Measurements from ENCODE around the gene INHBB.

INHBB gene

GRCh38 chr2:120381661-120382060 lies 35.7 kb downstream of the INHBB start:
- DNase-seq (ENCODE audit: insufficient read length, low spot score): no peak
- FAIRE-seq: no peak
- TF ChIP-seq TAF1 (IDR thresholded peaks at IDR 0.05; ENCODE audit: low read depth, low read length): no peak

GRCh38 chr2:120382541-120383144 lies 36.7 kb downstream of the INHBB start:
- no peak for TF ChIP-seq POU2F2 (IDR thresholded peaks at IDR 0.05; ENCODE audit: low read depth, low read length)
- TF ChIP-seq SPI1 (IDR thresholded peaks at IDR 0.05; ENCODE audit: low read depth, low read length): no peak
- TF ChIP-seq POLR2AphosphoS5 (IDR thresholded peaks at IDR 0.05; ENCODE audit: low read depth, low read length): no peak
- no peak for TF ChIP-seq POLR2A (IDR thresholded peaks at IDR 0.05; ENCODE audit: low read depth, low read length)
- no peak for TF ChIP-seq PAX5 (IDR thresholded peaks at IDR 0.05; ENCODE audit: insufficient read depth, low read length, severe bottlenecking)
- FAIRE-seq (no peak), DNase-seq (ENCODE audit: insufficient read length, low spot score) (no peak)

GRCh38 chr2:120383191-120383590 lies 37.3 kb downstream of the INHBB start:
- TF ChIP-seq POU2F2 (IDR thresholded peaks at IDR 0.05; ENCODE audit: low read depth, low read length) (no peak), POLR2AphosphoS5 (IDR thresholded peaks at IDR 0.05; ENCODE audit: low read depth, low read length) (no peak), SPI1 (IDR thresholded peaks at IDR 0.05; ENCODE audit: low read depth, low read length) (no peak), POLR2A (IDR thresholded peaks at IDR 0.05; ENCODE audit: low read depth, low read length) (no peak), PAX5 (IDR thresholded peaks at IDR 0.05; ENCODE audit: insufficient read depth, low read length, severe bottlenecking) (no peak), TAF1 (IDR thresholded peaks at IDR 0.05; ENCODE audit: low read depth, low read length) (no peak)
- no peak for FAIRE-seq
- DNase-seq (ENCODE audit: insufficient read length, low spot score): no peak

- TF ChIP-seq TAF1 (IDR thresholded peaks at IDR 0.05; ENCODE audit: low read depth, low read length): no peak
- no peak for TF ChIP-seq POLR2AphosphoS5 (IDR thresholded peaks at IDR 0.05; ENCODE audit: low read depth, low read length)
- TF ChIP-seq PAX5 (IDR thresholded peaks at IDR 0.05; ENCODE audit: insufficient read depth, low read length, severe bottlenecking): no peak
- no peak for TF ChIP-seq SPI1 (IDR thresholded peaks at IDR 0.05; ENCODE audit: low read depth, low read length)
- no peak for TF ChIP-seq POLR2A (IDR thresholded peaks at IDR 0.05; ENCODE audit: low read depth, low read length)
- TF ChIP-seq POU2F2 (IDR thresholded peaks at IDR 0.05; ENCODE audit: low read depth, low read length): no peak
- DNase-seq (ENCODE audit: insufficient read length, low spot score): no peak
- no peak for FAIRE-seq
Measured at GRCh38 chr2:120383631-120384340, 37.9 kb downstream of the INHBB start.

GRCh38 chr2:120384486-120385354 lies 38.8 kb downstream of the INHBB start:
- TF ChIP-seq POLR2A (IDR thresholded peaks at IDR 0.05; ENCODE audit: low read depth, low read length): no peak
- TF ChIP-seq PAX5 (IDR thresholded peaks at IDR 0.05; ENCODE audit: insufficient read depth, low read length, severe bottlenecking): no peak
- no peak for TF ChIP-seq TAF1 (IDR thresholded peaks at IDR 0.05; ENCODE audit: low read depth, low read length)
- TF ChIP-seq SPI1 (IDR thresholded peaks at IDR 0.05; ENCODE audit: low read depth, low read length): no peak
- no peak for TF ChIP-seq POLR2AphosphoS5 (IDR thresholded peaks at IDR 0.05; ENCODE audit: low read depth, low read length)
- no peak for TF ChIP-seq POU2F2 (IDR thresholded peaks at IDR 0.05; ENCODE audit: low read depth, low read length)
- DNase-seq (ENCODE audit: insufficient read length, low spot score) (no peak), FAIRE-seq (no peak)

GRCh38 chr2:120385355-120386127 lies 39.6 kb downstream of the INHBB start:
- DNase-seq (ENCODE audit: insufficient read length, low spot score) (no peak), FAIRE-seq (no peak)
- no peak for TF ChIP-seq POLR2AphosphoS5 (IDR thresholded peaks at IDR 0.05; ENCODE audit: low read depth, low read length)
- no peak for TF ChIP-seq PAX5 (IDR thresholded peaks at IDR 0.05; ENCODE audit: insufficient read depth, low read length, severe bottlenecking)
- no peak for TF ChIP-seq SPI1 (IDR thresholded peaks at IDR 0.05; ENCODE audit: low read depth, low read length)
- no peak for TF ChIP-seq POLR2A (IDR thresholded peaks at IDR 0.05; ENCODE audit: low read depth, low read length)
- no peak for TF ChIP-seq TAF1 (IDR thresholded peaks at IDR 0.05; ENCODE audit: low read depth, low read length)
- TF ChIP-seq POU2F2 (IDR thresholded peaks at IDR 0.05; ENCODE audit: low read depth, low read length): no peak

GRCh38 chr2:120388222-120389035 lies 42.5 kb downstream of the INHBB start:
- no peak for DNase-seq (ENCODE audit: insufficient read length, low spot score)
- TF ChIP-seq POLR2AphosphoS5 (IDR thresholded peaks at IDR 0.05; ENCODE audit: low read depth, low read length) (no peak), POLR2A (IDR thresholded peaks at IDR 0.05; ENCODE audit: low read depth, low read length) (no peak), PAX5 (IDR thresholded peaks at IDR 0.05; ENCODE audit: insufficient read depth, low read length, severe bottlenecking) (no peak), POU2F2 (IDR thresholded peaks at IDR 0.05; ENCODE audit: low read depth, low read length) (no peak), SPI1 (IDR thresholded peaks at IDR 0.05; ENCODE audit: low read depth, low read length) (no peak), TAF1 (IDR thresholded peaks at IDR 0.05; ENCODE audit: low read depth, low read length) (no peak)
- FAIRE-seq: no peak

GRCh38 chr2:120389036-120389391 lies 43.1 kb downstream of the INHBB start:
- no peak for FAIRE-seq
- TF ChIP-seq SPI1 (IDR thresholded peaks at IDR 0.05; ENCODE audit: low read depth, low read length): no peak
- no peak for TF ChIP-seq POU2F2 (IDR thresholded peaks at IDR 0.05; ENCODE audit: low read depth, low read length)
- no peak for TF ChIP-seq PAX5 (IDR thresholded peaks at IDR 0.05; ENCODE audit: insufficient read depth, low read length, severe bottlenecking)
- TF ChIP-seq POLR2A (IDR thresholded peaks at IDR 0.05; ENCODE audit: low read depth, low read length): no peak
- TF ChIP-seq TAF1 (IDR thresholded peaks at IDR 0.05; ENCODE audit: low read depth, low read length): no peak
- TF ChIP-seq POLR2AphosphoS5 (IDR thresholded peaks at IDR 0.05; ENCODE audit: low read depth, low read length): no peak

More at GRCh38 chr2:120389036-120389391, 43.1 kb downstream of the INHBB start:
- no peak for DNase-seq (ENCODE audit: insufficient read length, low spot score)

All from GM12891 (cell line).